IPS-18c (cell line): ENCODE measurements around the gene ARFRP1.
A peak's percentile ranks its signal among the peaks of the same experiment; 100 is the strongest.
"Not testable (repeated sequence)": the region's sequence is repeated elsewhere in the genome, so short reads cannot be mapped to it uniquely, and the experiment has no call there.

Experiments used
- H3K4me3 ChIP-seq: 2 replicates; pipeline ENCODE4 v1.7.0; 2013; ENCODE audit warnings: low read depth, mild to moderate bottlenecking, low read length, moderate library complexity; ENCODE audit not compliant: insufficient read depth
- H3K9me3 ChIP-seq: one replicate; pipeline ENCODE4 v1.6.1; 2013; ENCODE audit warnings: mild to moderate bottlenecking, low read length, moderate library complexity; ENCODE audit not compliant: control insufficient read depth, insufficient read depth

ARFRP1 gene

GRCh38 chr20:63658749-63659187, 49.0 kb downstream of the ARFRP1 start:
- peak overlapping the region; percentile 100 for H3K4me3 ChIP-seq
- no peaks in the 10 kb centered on the region for H3K9me3 ChIP-seq

DNA sequence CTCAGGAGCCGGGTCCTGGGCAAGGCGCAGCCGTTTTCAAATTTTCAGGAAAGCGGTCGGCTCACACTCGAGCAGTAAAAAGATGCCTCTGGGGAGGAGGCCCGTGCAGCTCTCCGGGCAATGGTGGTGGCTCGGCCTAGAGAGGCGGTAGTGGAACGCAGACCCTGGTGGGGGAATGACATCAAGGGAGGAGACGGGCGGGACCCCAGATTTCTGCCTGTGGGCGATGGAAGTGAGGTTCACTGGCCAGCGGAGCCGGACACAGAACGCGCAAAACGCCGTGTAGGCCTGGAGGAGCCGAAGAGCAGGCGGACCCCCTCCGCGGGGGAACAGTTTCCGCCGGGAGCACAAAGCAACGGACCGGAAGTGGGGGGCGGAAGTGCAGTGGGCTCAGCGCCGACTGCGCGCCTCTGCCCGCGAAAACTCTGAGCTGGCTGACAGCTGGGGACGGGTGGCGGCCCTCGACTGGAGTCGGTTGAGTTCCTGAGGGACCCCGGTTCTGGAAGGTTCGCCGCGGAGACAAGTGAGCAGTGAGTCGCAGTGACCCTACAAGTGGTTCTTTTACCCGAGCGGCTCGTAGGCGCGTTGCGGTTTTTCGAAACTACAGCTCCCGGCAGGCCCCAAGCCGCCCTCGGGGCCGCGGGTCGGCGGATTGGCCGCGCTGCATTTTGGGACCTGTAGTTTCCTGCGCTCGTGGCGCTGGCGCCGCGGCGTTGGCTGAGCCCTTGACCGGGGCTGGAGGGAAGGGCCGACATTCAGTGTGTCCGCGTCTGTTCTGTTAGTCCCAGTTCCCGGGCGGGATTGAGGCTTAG, 49.6 kb downstream of the ARFRP1 start, which contains the start of gene RTEL1:
Gene RTEL1 (plus strand): TSS at position 376 of the 812 bp plus-strand sequence. CDS start 1,091 bp downstream, outside the sequence.
- Histone ChIP-seq H3K9me3 (no peaks in the 10 kb centered on the region), H3K4me3 (peak within 1 kb of the TSS; percentile 100)

- H3K4me3 ChIP-seq = peak overlapping the region; percentile 100
Measured at GRCh38 chr20:63657260-63657936, 50.4 kb downstream of the ARFRP1 start.

GRCh38 chr20:63656451-63656850, 51.3 kb downstream of the ARFRP1 start:
- H3K4me3 ChIP-seq = no peak overlapping the region
- no peaks in the 10 kb centered on the region for H3K9me3 ChIP-seq

More at GRCh38 chr20:63657260-63657936, 50.4 kb downstream of the ARFRP1 start:
- H3K9me3 ChIP-seq = no peaks in the 10 kb centered on the region

DNA sequence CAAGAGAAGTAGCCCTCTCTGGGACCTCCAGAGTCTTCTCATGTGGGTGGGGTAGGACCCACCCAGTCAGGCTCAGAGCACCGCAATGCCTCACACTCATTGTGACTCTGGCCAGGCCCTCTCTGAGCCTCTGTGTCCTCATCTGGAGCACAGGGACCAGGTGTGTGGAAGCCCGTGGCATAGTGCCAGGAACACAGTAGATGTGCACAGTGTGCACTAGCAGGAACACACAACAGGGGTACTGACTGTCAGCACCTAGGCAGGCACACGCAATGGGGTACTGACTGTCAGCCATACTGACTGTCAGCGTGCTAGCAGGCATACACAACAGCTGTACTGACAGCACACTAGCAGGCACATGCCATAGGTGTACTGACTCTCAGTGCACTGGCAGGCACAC, 52.5 kb downstream of the ARFRP1 start:
- Histone ChIP-seq H3K9me3 (no peaks in the 10 kb centered on the region), H3K4me3 (no peak overlapping the region)

DNA sequence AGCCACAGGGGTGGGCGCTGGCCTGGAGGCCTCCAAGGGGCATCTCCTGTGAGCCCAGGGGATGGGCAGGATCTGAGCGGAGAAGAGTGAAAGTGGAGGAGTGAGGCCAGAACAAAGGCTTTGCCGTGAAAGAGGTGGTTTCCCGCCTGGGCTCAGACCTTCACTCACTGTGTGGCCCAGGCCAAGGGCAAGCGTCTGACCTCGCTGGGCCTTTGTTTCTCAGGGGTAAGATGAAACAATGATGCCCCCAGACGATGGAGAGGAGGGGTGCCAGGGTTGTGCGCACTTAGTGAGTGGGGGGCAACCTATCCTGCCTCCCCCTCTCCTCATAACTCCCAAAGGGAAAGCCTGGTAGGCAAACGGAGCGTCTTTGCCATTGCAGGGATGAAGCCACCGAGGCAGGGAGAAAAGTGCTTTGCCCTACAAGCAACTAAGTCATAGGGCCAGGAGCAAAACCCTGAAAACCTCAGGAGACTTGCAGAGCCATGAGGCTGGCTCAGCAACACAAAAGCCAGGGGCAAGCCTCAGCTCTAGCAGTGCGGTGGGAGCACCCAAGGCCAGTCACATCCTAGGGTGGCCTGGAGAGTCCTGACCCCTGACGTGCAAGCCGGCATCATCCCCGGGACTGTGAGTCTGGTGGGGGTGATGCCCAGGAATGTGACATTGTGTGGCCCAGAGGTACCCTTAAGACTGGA, 53.7 kb downstream of the ARFRP1 start:
- Histone ChIP-seq H3K9me3 (no peaks in the 10 kb centered on the region), H3K4me3 (peak overlapping the region; percentile 77)

DNA sequence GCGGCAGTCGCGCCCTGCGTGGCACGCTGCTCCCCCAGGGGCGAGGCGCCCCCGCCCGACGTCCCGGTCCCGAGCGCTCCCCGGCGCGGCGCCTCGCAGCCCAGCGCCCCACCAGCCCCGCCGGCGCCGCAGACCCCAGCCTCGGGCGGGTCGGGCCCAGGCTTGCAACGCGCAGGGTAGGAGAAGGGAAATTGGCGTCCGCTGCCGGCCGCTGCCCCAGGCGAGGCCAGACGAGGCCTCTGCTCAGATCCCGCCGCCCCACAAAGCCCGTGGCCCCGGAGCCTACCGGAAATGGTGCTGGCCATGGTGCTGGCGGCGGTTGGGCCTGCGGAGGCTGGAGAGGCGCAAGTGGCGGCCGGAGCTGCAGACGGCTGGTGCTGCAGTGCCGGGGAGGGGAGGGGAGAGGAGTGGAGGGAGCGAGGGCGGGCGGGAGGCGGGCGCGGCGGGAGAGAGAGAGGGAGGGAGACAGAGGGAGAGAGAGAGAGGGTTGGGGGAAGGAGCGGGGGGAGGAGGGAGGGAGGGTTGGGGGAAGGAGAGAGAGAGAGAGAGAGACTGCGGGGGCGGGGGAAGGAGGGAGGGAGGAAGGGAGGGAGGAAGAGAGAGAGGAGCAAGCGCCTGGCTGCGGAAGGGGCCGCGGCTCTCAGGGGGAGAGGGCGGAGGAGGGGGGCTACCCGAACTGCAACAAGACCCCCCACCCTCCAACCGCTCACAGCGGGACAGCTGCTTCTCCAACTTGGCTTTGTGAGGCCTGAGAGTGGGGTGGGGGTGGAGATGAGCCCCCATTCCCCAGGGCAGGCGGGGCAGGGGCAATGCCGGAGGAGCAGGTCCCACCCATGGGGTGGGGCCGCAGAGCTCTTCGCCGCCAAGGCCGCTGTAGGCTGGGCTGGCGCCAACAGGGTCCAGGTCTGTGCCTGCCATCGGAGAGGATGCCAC, 54.5 kb downstream of the ARFRP1 start, which contains the start of gene STMN3:
Gene STMN3 (minus strand): TSS at position 384 of the 933 bp plus-strand sequence. CDS start 79 bp downstream, at position 305.
- Histone ChIP-seq H3K9me3 (no peaks in the 10 kb centered on the region), H3K4me3 (peak within 1 kb of the TSS; percentile 77)

DNA sequence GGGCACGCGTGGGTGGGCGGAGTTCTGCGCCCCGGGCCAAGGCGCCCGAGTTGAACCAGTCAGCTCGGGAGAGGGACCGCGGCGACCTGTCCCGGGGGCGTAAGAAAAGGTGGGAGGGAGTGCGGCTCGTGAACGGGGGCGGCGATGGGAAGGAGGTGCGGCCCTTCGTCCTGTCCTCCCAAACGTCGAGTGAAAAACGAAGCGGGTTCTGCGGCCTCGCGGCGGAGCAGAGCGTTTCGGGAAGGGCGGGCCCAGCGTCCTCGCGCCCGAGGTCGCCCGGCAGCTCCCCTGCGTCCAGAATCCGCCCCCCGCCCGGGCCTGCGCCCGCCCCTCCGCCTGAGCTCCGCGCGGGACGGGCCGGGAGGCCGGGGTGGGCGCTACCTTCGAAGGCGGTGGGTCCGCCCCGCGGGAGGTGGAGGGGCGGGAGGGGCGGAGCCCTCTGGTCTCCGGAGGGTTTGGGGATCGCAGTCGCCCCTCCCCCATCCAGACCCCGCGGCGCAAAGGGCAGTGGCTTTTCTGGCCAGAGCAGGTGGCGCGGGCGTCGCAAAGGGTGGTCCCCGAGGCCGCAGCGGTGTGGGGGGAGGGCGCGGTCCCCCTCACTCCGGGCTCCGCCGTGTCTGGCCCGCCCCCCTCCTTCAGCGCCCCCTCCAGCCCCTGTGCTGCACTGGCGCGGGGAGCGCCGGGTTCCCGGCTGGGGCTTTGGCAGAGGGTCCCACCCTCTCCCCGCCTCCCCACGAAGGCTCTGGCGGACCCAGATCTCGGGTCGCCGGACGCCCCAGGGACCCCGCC, 55.4 kb downstream of the ARFRP1 start:
- H3K9me3 ChIP-seq = no peaks in the 10 kb centered on the region
- peak overlapping the region; percentile 60 for H3K4me3 ChIP-seq

DNA sequence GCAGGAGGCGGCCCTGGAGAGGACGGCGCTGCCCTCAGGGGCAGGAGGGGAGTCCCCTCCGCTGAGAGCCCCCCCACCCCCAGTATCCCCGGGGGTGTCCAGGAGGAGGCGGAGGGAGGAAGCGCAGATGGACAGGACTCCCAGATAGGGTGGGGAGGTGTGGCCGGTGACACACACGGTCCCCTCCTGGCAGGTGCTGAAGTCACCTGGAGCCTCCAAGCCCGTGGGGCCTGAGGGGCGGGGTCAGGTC, 55.9 kb downstream of the ARFRP1 start:
- Histone ChIP-seq H3K9me3 (no peaks in the 10 kb centered on the region), H3K4me3 (peak overlapping the region; percentile 60)

DNA sequence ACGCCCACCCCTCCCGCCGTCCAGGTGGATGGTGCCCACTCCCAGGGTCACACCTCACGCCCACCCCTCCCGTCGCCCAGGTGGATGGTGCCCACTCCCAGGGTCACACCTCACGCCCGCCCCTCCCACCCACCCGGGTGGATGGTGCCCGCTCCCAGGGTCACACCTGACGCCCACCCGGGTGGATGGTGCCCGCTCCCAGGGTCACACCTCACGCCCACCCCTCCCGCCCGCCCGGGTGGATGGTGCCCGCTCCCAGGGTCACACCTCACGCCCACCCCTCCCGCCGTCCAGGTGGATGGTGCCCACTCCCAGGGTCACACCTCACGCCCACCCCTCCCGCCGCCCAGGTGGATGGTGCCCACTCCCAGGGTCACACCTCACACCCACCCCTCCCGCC, 57.3 kb downstream of the ARFRP1 start:
- not testable (repeated sequence) for H3K9me3 ChIP-seq, H3K4me3 ChIP-seq

DNA sequence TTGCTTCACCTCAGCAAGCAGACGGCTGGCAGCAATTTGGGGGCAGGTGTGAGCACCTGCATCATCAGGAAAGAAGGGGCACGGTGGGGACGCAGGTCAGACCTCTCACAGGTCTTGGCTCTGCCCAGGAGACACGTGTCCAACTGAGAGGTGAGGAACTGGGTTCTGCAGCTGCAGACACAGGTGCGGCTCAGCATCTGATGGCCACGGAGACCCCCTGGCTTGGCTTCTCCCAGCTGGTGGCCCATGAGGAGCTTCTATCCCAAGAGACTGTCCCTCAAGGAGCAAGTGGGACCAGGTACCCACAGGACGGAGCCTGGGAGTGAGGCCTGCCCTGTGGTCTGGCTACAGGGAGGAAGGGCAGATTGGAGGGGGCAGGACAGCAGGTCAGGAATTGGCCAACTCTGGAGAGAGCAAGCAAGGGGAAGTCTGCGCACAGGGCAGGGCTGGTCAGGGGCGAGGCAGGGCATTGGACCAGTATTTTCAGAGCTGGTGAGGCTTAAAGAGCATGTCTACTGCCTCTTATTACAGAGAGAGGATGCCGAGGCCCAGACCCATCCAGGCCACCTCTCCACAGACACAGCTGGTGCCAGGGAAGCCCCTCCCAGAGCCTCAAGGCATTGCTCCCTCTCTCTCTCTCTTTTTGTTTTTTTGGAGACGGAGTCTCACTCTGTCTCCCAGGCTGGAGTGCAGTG, 58.7 kb downstream of the ARFRP1 start:
- Histone ChIP-seq H3K9me3 (no peaks in the 10 kb centered on the region), H3K4me3 (no peak overlapping the region)
